IPS DF 19.7 (cell line): Measurements from ENCODE around the gene CRTC1.

Source experiments
- DNase-seq: peaks from one replicate; pipeline ENCODE4 v3.0.0-alpha.2; 2013; ENCODE audit warnings: low read depth, low spot score

CRTC1 gene

GRCh38 chr19:18699403-18700054, 16.0 kb downstream of the CRTC1 start:
- DNase-seq = no peak

- no peak for DNase-seq
These were observed 17.2 kb downstream of the CRTC1 start for GRCh38 chr19:18700501-18701249.

- no peak for DNase-seq
These were observed 17.7 kb downstream of the CRTC1 start for GRCh38 chr19:18701250-18701608.

- no peak for DNase-seq
These were observed 20.6 kb downstream of the CRTC1 start for GRCh38 chr19:18704054-18704453.

GRCh38 chr19:18704971-18705370, 21.5 kb downstream of the CRTC1 start:
- DNase-seq = no peak

- DNase-seq = no peak
These were observed 25.2 kb downstream of the CRTC1 start for GRCh38 chr19:18708452-18709231.

GRCh38 chr19:18709546-18709945, 26.1 kb downstream of the CRTC1 start:
- DNase-seq = no peak

- no peak for DNase-seq
These were observed 26.7 kb downstream of the CRTC1 start for GRCh38 chr19:18710186-18710585.

- DNase-seq = no peak
These were observed 27.7 kb downstream of the CRTC1 start for GRCh38 chr19:18710996-18711751.

- DNase-seq = no peak
These were observed 28.4 kb downstream of the CRTC1 start for GRCh38 chr19:18711893-18712292.

GRCh38 chr19:18712981-18713380, 29.5 kb downstream of the CRTC1 start:
- no peak for DNase-seq

- no peak for DNase-seq
These were observed 30.2 kb downstream of the CRTC1 start for GRCh38 chr19:18713550-18714117.

GRCh38 chr19:18715416-18715815, 31.9 kb downstream of the CRTC1 start:
- no peak for DNase-seq

- no peak for DNase-seq
These were observed 33.4 kb downstream of the CRTC1 start for GRCh38 chr19:18716857-18717256.

GRCh38 chr19:18717601-18718000, 34.1 kb downstream of the CRTC1 start:
- DNase-seq = no peak

GRCh38 chr19:18718015-18718526, 34.6 kb downstream of the CRTC1 start:
- DNase-seq = no peak

GRCh38 chr19:18718846-18719458, 35.5 kb downstream of the CRTC1 start:
- no peak for DNase-seq

- DNase-seq = no peak
These were observed 36.1 kb downstream of the CRTC1 start for GRCh38 chr19:18719541-18719940.

- no peak for DNase-seq
These were observed 40.4 kb downstream of the CRTC1 start for GRCh38 chr19:18723871-18724377.
